Measurements from ENCODE around the gene HSPA12B. TPM values are rescaled to one million over a fixed set of nuclear protein-coding genes. Genes with fewer than 3 reads are reported as not detected.

The HSPA12B gene
- total and polyA plus RNA-seq, 7 donors, result 0.69 to 10.5 (median 6.1) TPM

- H3K4me3 ChIP-seq, result no peak overlapping the region
- no peaks in the 10 kb centered on the region for H3K27me3 ChIP-seq
- TF ChIP-seq, protein P1, sequence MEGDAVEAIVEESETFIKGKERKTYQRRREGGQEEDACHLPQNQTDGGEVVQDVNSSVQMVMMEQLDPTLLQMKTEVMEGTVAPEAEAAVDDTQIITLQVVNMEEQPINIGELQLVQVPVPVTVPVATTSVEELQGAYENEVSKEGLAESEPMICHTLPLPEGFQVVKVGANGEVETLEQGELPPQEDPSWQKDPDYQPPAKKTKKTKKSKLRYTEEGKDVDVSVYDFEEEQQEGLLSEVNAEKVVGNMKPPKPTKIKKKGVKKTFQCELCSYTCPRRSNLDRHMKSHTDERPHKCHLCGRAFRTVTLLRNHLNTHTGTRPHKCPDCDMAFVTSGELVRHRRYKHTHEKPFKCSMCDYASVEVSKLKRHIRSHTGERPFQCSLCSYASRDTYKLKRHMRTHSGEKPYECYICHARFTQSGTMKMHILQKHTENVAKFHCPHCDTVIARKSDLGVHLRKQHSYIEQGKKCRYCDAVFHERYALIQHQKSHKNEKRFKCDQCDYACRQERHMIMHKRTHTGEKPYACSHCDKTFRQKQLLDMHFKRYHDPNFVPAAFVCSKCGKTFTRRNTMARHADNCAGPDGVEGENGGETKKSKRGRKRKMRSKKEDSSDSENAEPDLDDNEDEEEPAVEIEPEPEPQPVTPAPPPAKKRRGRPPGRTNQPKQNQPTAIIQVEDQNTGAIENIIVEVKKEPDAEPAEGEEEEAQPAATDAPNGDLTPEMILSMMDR (IDR thresholded peaks at IDR 0.05), result no peak
- TF ChIP-seq POLR2AphosphoS5 (IDR thresholded peaks at IDR 0.05) (no peak), EP300 (IDR thresholded peaks at IDR 0.05) (no peak), POLR2A (IDR thresholded peaks at IDR 0.05) (no peak)
- WGBS, 2 donors, result 68 to 88% methylated on average over 4 of the region's 4 CpGs
- H3K4me1 ChIP-seq, result no peaks in the 10 kb centered on the region
- no peaks in the 10 kb centered on the region for H3K36me3 ChIP-seq
- no peak for DNase-seq
- no peaks in the 10 kb centered on the region for H3K9me3 ChIP-seq
- intact Hi-C loops (cut with DNase I), result loop anchor here (5.0 to 10.0 kb wide), 2 partner anchors 63 to 154 kb away; partner anchors contain the start of gene SPEF1
- H3K27ac ChIP-seq, result no peak overlapping the region
Measured at GRCh38 chr20:3719046-3719445, 13.4 kb upstream of the HSPA12B start.

GRCh38 chr20:3720068-3720467, 12.4 kb upstream of the HSPA12B start:
- H3K4me3 ChIP-seq, result no peak overlapping the region
- no peak overlapping the region for H3K27ac ChIP-seq
- no peaks in the 10 kb centered on the region for H3K27me3 ChIP-seq
- intact Hi-C loops (cut with DNase I), result no loop called here
- no peak for DNase-seq
- no peaks in the 10 kb centered on the region for H3K4me1 ChIP-seq
- H3K36me3 ChIP-seq, result no peaks in the 10 kb centered on the region
- TF ChIP-seq POLR2A (IDR thresholded peaks at IDR 0.05) (no peak), EP300 (IDR thresholded peaks at IDR 0.05) (no peak), POLR2AphosphoS5 (IDR thresholded peaks at IDR 0.05) (no peak)
- TF ChIP-seq, protein P1 (IDR thresholded peaks at IDR 0.05), result no peak
- H3K9me3 ChIP-seq, result no peaks in the 10 kb centered on the region
- 80 to 81% methylated on average over 2 of the region's 2 CpGs for WGBS, 2 donors

DNA sequence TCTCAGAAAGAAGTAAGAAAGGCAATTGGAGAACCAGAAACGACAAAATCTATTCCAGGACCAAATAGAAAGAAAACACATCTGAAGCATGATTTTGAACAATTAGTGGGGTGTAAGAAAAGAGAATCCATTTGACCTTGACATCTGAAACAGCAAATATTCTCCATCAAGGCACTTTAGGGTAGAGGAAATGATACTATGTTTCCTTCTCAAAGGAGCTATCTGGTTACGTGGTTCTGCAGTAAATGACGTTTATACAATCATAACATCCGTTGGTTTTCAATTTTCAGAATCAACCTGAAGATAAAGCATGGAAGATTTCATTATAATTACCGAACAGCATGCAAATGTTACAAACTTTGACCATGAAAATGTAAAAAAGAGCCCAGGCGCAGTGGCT, 11.9 kb upstream of the HSPA12B start:
- H3K9me3 ChIP-seq, result no peaks in the 10 kb centered on the region
- no peak overlapping the region for H3K27ac ChIP-seq
- 43 to 57% methylated on average over 6 of the region's 6 CpGs for WGBS, 2 donors
- H3K27me3 ChIP-seq, result no peaks in the 10 kb centered on the region
- TF ChIP-seq, protein P1 (IDR thresholded peaks at IDR 0.05), result no peak
- TF ChIP-seq EP300 (IDR thresholded peaks at IDR 0.05) (no peak), POLR2AphosphoS5 (IDR thresholded peaks at IDR 0.05) (no peak), POLR2A (IDR thresholded peaks at IDR 0.05) (no peak)
- H3K4me1 ChIP-seq, result no peaks in the 10 kb centered on the region
- H3K36me3 ChIP-seq, result no peaks in the 10 kb centered on the region
- intact Hi-C loops (cut with DNase I), result no loop called here
- H3K4me3 ChIP-seq, result no peak overlapping the region
- no peak for DNase-seq

DNA sequence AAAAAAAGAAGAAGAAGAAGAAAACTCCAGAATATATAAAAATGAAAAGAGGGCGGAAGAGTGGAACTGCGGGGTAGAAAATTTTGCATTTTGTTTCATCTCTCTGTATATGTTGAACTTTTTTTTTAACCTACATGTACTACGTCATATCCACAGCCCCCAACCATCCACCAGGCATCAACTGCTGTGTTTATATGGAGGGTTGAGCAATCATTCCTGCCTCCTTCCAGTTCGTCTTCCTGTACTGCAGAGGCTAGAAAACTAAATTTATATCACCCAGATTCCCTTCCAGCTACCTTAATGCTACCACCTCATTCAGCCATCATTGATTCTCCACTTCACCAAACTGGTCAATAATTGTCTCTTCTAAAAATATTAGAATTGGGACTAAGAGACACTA, 10.6 kb upstream of the HSPA12B start:
- H3K4me1 ChIP-seq, result peaks cover 0 to 1% (median 0%) of the 10 kb centered on the region in 4 donors
- TF ChIP-seq POLR2A (IDR thresholded peaks at IDR 0.05) (no peak), EP300 (IDR thresholded peaks at IDR 0.05) (no peak), POLR2AphosphoS5 (IDR thresholded peaks at IDR 0.05) (no peak)
- TF ChIP-seq, protein P1 (IDR thresholded peaks at IDR 0.05), result no peak
- 79 to 80% methylated on average over 4 of the region's 4 CpGs for WGBS, 2 donors

GRCh38 chr20:3723284-3723683, 9.2 kb upstream of the HSPA12B start:
- no peaks in the 10 kb centered on the region for H3K36me3 ChIP-seq
- WGBS, 2 donors, result 86 to 94% methylated on average over 8 of the region's 8 CpGs
- intact Hi-C loops (cut with DNase I), result no loop called here
- no peaks in the 10 kb centered on the region for H3K9me3 ChIP-seq
- TF ChIP-seq, protein P1 (IDR thresholded peaks at IDR 0.05), result no peak
- TF ChIP-seq POLR2A (IDR thresholded peaks at IDR 0.05) (no peak), POLR2AphosphoS5 (IDR thresholded peaks at IDR 0.05) (no peak), EP300 (IDR thresholded peaks at IDR 0.05) (no peak)
- no peak overlapping the region for H3K4me3 ChIP-seq
- peaks cover 0 to 7% (median 3%) of the 10 kb centered on the region in 4 donors for H3K4me1 ChIP-seq
- no peak for DNase-seq
- H3K27me3 ChIP-seq, result no peaks in the 10 kb centered on the region
- no peak overlapping the region for H3K27ac ChIP-seq

More for the DNA sequence above, 10.6 kb upstream of the HSPA12B start:
- no peak overlapping the region for H3K4me3 ChIP-seq
- intact Hi-C loops (cut with DNase I), result no loop called here
- no peak overlapping the region for H3K27ac ChIP-seq
- no peaks in the 10 kb centered on the region for H3K27me3 ChIP-seq
- no peaks in the 10 kb centered on the region for H3K9me3 ChIP-seq
- no peak for DNase-seq
- no peaks in the 10 kb centered on the region for H3K36me3 ChIP-seq
